ENCODE data around the gene ELF4.

ELF4 gene

GRCh38 chrX:130082244-130083106 is 27.8 kb downstream of the ELF4 start:
- Histone ChIP-seq H3K4me1 (ENCODE audit: control insufficient read depth, insufficient read depth, low read length) (peaks cover 59% of the 10 kb centered on the region), H3K36me3 (ENCODE audit: control insufficient read depth, insufficient read depth, low read length) (no peaks in the 10 kb centered on the region), H3K27ac (ENCODE audit: low read depth, low read length) (no peak overlapping the region), H3K9me3 (ENCODE audit: control insufficient read depth, insufficient read depth, low read depth, low read length) (no peaks in the 10 kb centered on the region), H3K9ac (ENCODE audit: low read length) (no peak overlapping the region), H3K27me3 (ENCODE audit: control insufficient read depth, insufficient read depth, low read length) (peaks cover 7% of the 10 kb centered on the region; the same call in 1 of the 2 replicates), H3K4me3 (ENCODE audit: low read depth, low read length) (no peak overlapping the region)

DNA sequence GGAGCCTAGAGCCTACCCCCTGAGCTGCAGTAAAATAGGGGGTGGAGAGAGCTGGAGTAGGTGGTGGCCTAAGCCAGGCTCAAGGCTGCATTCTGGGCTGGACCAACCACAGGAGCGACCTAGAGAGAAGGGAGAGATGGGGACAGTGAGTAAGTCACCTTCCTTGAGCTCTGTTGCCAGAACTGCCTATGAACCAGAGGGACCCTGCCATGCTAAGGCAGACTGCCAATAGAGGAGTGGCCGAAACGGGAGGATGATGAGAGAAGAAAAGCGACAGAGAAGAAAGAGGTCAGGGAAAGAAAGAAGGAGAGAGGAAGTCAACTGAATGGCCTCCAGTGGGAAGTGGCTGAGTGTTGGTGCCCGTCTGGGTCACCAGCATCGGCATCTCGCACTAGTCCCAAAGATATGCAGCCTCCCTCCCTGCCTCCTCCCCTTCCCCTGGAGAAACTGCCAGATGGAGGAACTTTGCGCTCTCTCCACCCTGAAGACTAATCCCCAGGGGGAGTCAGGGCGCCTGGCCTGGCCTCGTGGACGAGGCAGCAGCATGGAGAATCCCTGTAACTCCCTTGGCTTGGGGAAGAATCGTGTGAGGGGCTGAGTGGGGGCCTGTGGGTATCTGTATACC is 28.8 kb downstream of the ELF4 start:
- Histone ChIP-seq H3K4me1 (ENCODE audit: control insufficient read depth, insufficient read depth, low read length) (peaks cover 52% of the 10 kb centered on the region), H3K9ac (ENCODE audit: low read length) (no peak overlapping the region), H3K27me3 (ENCODE audit: control insufficient read depth, insufficient read depth, low read length) (peaks cover 7% of the 10 kb centered on the region; the same call in 1 of the 2 replicates), H3K36me3 (ENCODE audit: control insufficient read depth, insufficient read depth, low read length) (no peaks in the 10 kb centered on the region), H3K9me3 (ENCODE audit: control insufficient read depth, insufficient read depth, low read depth, low read length) (no peaks in the 10 kb centered on the region), H3K27ac (ENCODE audit: low read depth, low read length) (no peak overlapping the region), H3K4me3 (ENCODE audit: low read depth, low read length) (no peak overlapping the region)

DNA sequence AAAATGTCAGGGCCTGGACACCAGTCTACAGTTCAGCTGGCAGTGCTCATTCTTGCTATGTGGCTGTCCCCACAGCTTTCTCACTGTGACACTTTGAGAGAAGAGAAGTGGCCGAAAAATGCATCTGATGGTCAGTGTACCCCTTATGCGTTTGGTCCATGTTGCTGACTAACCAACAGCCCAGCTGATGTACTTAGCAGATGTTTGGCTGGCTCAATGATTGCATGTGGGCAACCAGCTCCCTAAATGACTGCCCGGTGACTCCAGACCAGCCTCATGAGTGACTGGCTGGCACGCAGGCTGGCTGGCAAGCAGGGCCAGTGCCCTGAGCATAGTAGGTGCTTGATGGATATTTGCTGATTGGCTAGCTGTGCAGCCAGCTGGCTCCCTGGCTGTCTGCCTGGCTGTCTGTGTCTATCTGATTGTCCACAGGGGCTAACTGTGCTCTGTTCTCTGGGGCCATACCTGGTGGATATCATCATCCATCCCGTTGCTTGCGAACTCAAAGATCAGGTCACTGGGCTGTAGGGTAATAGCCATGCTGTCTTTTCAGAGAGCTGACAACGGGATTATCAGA is 29.4 kb downstream of the ELF4 start:
- H3K4me3 ChIP-seq (ENCODE audit: low read depth, low read length): no peak overlapping the region
- peaks cover 4% of the 10 kb centered on the region; the same call in 1 of the 2 replicates for H3K27me3 ChIP-seq (ENCODE audit: control insufficient read depth, insufficient read depth, low read length)
- H3K9ac ChIP-seq (ENCODE audit: low read length): no peak overlapping the region
- no peaks in the 10 kb centered on the region for H3K36me3 ChIP-seq (ENCODE audit: control insufficient read depth, insufficient read depth, low read length)
- H3K9me3 ChIP-seq (ENCODE audit: control insufficient read depth, insufficient read depth, low read depth, low read length): no peaks in the 10 kb centered on the region
- H3K27ac ChIP-seq (ENCODE audit: low read depth, low read length): no peak overlapping the region
- H3K4me1 ChIP-seq (ENCODE audit: control insufficient read depth, insufficient read depth, low read length): peaks cover 45% of the 10 kb centered on the region

- no peak overlapping the region for H3K4me3 ChIP-seq (ENCODE audit: low read depth, low read length)
- no peaks in the 10 kb centered on the region for H3K9me3 ChIP-seq (ENCODE audit: control insufficient read depth, insufficient read depth, low read depth, low read length)
- H3K4me1 ChIP-seq (ENCODE audit: control insufficient read depth, insufficient read depth, low read length): peaks cover 36% of the 10 kb centered on the region
- no peak overlapping the region for H3K9ac ChIP-seq (ENCODE audit: low read length)
- no peaks in the 10 kb centered on the region for H3K36me3 ChIP-seq (ENCODE audit: control insufficient read depth, insufficient read depth, low read length)
- H3K27ac ChIP-seq (ENCODE audit: low read depth, low read length): no peak overlapping the region
- peaks cover 4% of the 10 kb centered on the region; the same call in 1 of the 2 replicates for H3K27me3 ChIP-seq (ENCODE audit: control insufficient read depth, insufficient read depth, low read length)
Measured at GRCh38 chrX:130079824-130080406, 30.4 kb downstream of the ELF4 start.

GRCh38 chrX:130075777-130076176 is 34.5 kb downstream of the ELF4 start:
- no peaks in the 10 kb centered on the region for H3K9me3 ChIP-seq (ENCODE audit: control insufficient read depth, insufficient read depth, low read depth, low read length)
- no peak overlapping the region for H3K4me3 ChIP-seq (ENCODE audit: low read depth, low read length)
- no peaks in the 10 kb centered on the region for H3K4me1 ChIP-seq (ENCODE audit: control insufficient read depth, insufficient read depth, low read length)
- peaks cover 4% of the 10 kb centered on the region; the same call in 1 of the 2 replicates for H3K36me3 ChIP-seq (ENCODE audit: control insufficient read depth, insufficient read depth, low read length)
- H3K9ac ChIP-seq (ENCODE audit: low read length): no peak overlapping the region
- H3K27me3 ChIP-seq (ENCODE audit: control insufficient read depth, insufficient read depth, low read length): peaks cover 2% of the 10 kb centered on the region; the same call in 1 of the 2 replicates
- no peak overlapping the region for H3K27ac ChIP-seq (ENCODE audit: low read depth, low read length)

GRCh38 chrX:130072345-130072740 is 38.0 kb downstream of the ELF4 start:
- Histone ChIP-seq H3K4me1 (ENCODE audit: control insufficient read depth, insufficient read depth, low read length) (no peaks in the 10 kb centered on the region), H3K36me3 (ENCODE audit: control insufficient read depth, insufficient read depth, low read length) (peaks cover 12% of the 10 kb centered on the region; the same call in 1 of the 2 replicates), H3K9ac (ENCODE audit: low read length) (no peak overlapping the region), H3K27me3 (ENCODE audit: control insufficient read depth, insufficient read depth, low read length) (no peaks in the 10 kb centered on the region; the same call in 1 of the 2 replicates), H3K4me3 (ENCODE audit: low read depth, low read length) (no peak overlapping the region), H3K27ac (ENCODE audit: low read depth, low read length) (no peak overlapping the region), H3K9me3 (ENCODE audit: control insufficient read depth, insufficient read depth, low read depth, low read length) (no peaks in the 10 kb centered on the region)

- Histone ChIP-seq H3K4me3 (ENCODE audit: low read depth, low read length) (no peak overlapping the region), H3K4me1 (ENCODE audit: control insufficient read depth, insufficient read depth, low read length) (no peaks in the 10 kb centered on the region), H3K27me3 (ENCODE audit: control insufficient read depth, insufficient read depth, low read length) (no peaks in the 10 kb centered on the region; the same call in 1 of the 2 replicates), H3K27ac (ENCODE audit: low read depth, low read length) (no peak overlapping the region), H3K36me3 (ENCODE audit: control insufficient read depth, insufficient read depth, low read length) (peaks cover 16% of the 10 kb centered on the region; the same call in 1 of the 2 replicates), H3K9me3 (ENCODE audit: control insufficient read depth, insufficient read depth, low read depth, low read length) (no peaks in the 10 kb centered on the region), H3K9ac (ENCODE audit: low read length) (no peak overlapping the region)
Measured at GRCh38 chrX:130071611-130072344, 38.5 kb downstream of the ELF4 start.

DNA sequence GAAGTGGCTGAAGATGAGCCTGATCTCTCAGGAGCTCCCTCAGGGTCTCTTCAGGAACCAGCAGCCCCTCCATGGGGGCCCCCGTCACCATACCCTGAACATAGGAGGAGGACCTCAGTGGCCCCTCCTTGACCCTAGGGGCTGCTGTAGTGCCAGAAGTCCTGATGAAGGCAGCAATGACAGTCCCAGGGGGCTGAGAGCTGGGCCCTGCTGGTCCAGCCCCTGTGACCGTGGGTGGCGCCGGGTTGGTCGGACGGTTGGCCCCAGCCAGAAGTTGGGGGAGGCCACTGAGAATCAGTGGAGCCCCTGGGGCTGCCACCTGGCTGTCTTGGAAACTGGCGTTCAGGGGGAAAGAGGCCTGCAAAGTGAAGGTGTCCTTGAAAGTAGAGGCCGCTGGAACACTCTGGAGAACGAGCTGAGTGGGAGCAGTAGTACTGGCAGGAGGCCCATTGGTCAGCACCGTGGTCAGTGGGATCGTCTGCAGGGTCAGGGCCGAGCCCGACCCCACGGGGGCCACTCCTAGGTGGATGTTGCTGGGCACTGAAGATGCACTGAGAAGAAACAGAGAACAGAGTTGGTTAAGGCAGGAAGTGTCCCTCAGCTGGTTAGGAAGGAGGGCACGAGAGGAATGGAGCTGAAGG is 43.2 kb downstream of the ELF4 start:
- peaks cover 23% of the 10 kb centered on the region for H3K27me3 ChIP-seq (ENCODE audit: control insufficient read depth, insufficient read depth, low read length)
- H3K4me1 ChIP-seq (ENCODE audit: control insufficient read depth, insufficient read depth, low read length): 0 out of 2 replicates have a peak, but pooled peaks cover 5% of the 10 kb centered on the region
- H3K36me3 ChIP-seq (ENCODE audit: control insufficient read depth, insufficient read depth, low read length): peaks cover 16% of the 10 kb centered on the region; the same call in 1 of the 2 replicates
- no peak overlapping the region for H3K9ac ChIP-seq (ENCODE audit: low read length)
- H3K9me3 ChIP-seq (ENCODE audit: control insufficient read depth, insufficient read depth, low read depth, low read length): no peaks in the 10 kb centered on the region
- H3K4me3 ChIP-seq (ENCODE audit: low read depth, low read length): no peak overlapping the region
- no peak overlapping the region for H3K27ac ChIP-seq (ENCODE audit: low read depth, low read length)

DNA sequence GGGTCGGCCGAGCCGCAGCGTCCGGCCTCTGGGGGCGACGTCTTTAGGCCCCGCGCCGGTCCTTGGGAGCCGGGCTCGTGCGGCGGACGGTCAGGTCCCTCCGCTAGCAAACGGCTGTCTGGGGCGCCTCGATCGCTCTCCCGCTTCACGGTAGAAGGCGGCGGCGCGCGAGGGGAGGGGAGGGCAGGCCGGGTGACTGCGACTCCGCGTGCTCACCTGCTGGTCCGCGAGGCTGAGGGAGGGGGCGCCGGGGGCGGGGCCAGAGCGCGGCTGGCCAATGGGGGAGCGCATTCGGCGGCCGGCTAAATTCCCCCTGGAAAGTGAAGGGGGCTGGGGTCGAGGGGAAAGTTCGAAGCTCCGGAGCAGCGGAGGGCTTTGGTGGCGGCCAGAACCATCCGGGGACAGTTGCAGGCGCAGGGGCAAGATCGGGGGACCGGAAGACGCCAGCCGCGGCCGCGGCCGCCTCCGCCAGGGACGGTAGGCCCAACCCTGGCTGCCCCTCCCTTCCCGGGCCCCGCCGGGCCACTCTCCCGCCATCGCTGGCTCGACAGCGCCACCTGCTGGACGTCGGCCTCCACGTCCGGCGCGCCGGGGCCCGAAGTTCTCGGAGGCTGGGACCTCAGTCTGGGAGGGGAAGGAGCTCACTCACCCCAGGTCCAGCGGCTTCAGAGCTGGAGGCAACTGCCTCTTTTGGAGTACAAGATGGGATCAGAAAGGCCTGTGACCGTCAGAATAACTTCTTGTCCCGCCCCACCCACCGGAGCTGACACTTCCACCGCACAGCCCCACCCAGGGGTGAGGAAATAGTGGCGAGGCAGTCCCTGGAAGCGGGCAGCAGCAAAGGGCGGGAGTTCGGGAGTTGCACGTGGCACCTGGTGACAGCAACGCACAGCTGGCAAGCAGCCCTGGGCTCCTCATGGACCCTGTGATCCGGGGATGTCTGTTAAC is 49.9 kb downstream of the ELF4 start:
- Histone ChIP-seq H3K4me3 (ENCODE audit: low read depth, low read length) (peak overlapping the region; percentile 62), H3K36me3 (ENCODE audit: control insufficient read depth, insufficient read depth, low read length) (no peaks in the 10 kb centered on the region), H3K9me3 (ENCODE audit: control insufficient read depth, insufficient read depth, low read depth, low read length) (no peaks in the 10 kb centered on the region), H3K27ac (ENCODE audit: low read depth, low read length) (0 out of 2 replicates have a peak overlapping the region, but pooled peaks have one; percentile 8), H3K27me3 (ENCODE audit: control insufficient read depth, insufficient read depth, low read length) (peaks cover 60% of the 10 kb centered on the region), H3K4me1 (ENCODE audit: control insufficient read depth, insufficient read depth, low read length) (peaks cover 25% of the 10 kb centered on the region), H3K9ac (ENCODE audit: low read length) (peak overlapping the region; percentile 67)

Data from HUES6 (cell line).